K562 (cell line): ENCODE results near the gene CD40. TPM values are rescaled to one million over a fixed set of nuclear protein-coding genes. Genes with fewer than 3 reads are reported as not detected.

Experiments used
- ADNP ChIP-seq: fragments of 200-800 bp; sonication (Bioruptor generic); IDR thresholded peaks from 2 replicates; pipeline ENCODE4 v1.6.1; 2016; ENCODE audit warnings: missing genetic modification characterization, missing compliant biosample characterization
- EP400 ChIP-seq: fragments of 450-650 bp; IDR thresholded peaks from 2 replicates; pipeline ENCODE4 v1.6.1; 2017; ENCODE audit warnings: antibody characterized with exemption, mild to moderate bottlenecking, moderate library complexity
- FOXJ3 ChIP-seq: sonication (generic); formaldehyde crosslinking; IDR thresholded peaks from 2 replicates; pipeline ENCODE4 v1.4.0; 2020; ENCODE audit warnings: mild to moderate bottlenecking, missing genetic modification reagents
- GABPB2 ChIP-seq: fragments of 250-450 bp; sonication (Bioruptor Pico); conservative IDR thresholded peaks from 2 replicates; pipeline ENCODE4 v1.5.1; 2021; ENCODE audit warnings: mild to moderate bottlenecking
- HDAC2 ChIP-seq: fragments of 450-650 bp; IDR thresholded peaks from 2 replicates; pipeline ENCODE4 v1.6.1; 2016; ENCODE audit warnings: mild to moderate bottlenecking
- HMGN3 ChIP-seq: IDR thresholded peaks from 2 replicates; pipeline ENCODE4 v1.6.1; 2011; ENCODE audit warnings: borderline replicate concordance, low read depth, mild to moderate bottlenecking, mixed read lengths, low read length; ENCODE audit not compliant: insufficient read length; ENCODE audit errors: extremely low read depth
- KDM1A ChIP-seq, 2 experiments: fragments of 450-650 bp; IDR thresholded peaks; 2 replicates each; pipeline ENCODE4 v1.6.1; 2016; ENCODE audit warnings: mild to moderate bottlenecking in 2 of 2
- MCM2 ChIP-seq: fragments of 450-650 bp; IDR thresholded peaks from 2 replicates; pipeline ENCODE4 v1.6.1; 2017; ENCODE audit warnings: low read depth, mild to moderate bottlenecking
- SMAD1 ChIP-seq: fragments of 150-350 bp; IDR thresholded peaks from 2 replicates; pipeline ENCODE4 v1.6.1; 2014; ENCODE audit warnings: low read length, low read depth; ENCODE audit not compliant: partially characterized antibody
- SREBF2 ChIP-seq: sonication (generic); formaldehyde crosslinking; IDR thresholded peaks from 2 replicates; pipeline ENCODE4 v1.4.0; 2020; ENCODE audit warnings: mild to moderate bottlenecking, missing genetic modification reagents
- TAF9B ChIP-seq: fragments of 450-650 bp; IDR thresholded peaks from 2 replicates; pipeline ENCODE4 v1.6.1; 2018; ENCODE audit warnings: mild to moderate bottlenecking; ENCODE audit not compliant: partially characterized antibody
- ZBTB17 ChIP-seq: fragments of 450-650 bp; formaldehyde crosslinking; IDR thresholded peaks from 2 replicates; pipeline ENCODE4 v1.4.0; 2020; ENCODE audit warnings: mild to moderate bottlenecking
- ZBTB8A ChIP-seq: fragments of 450-650 bp; IDR thresholded peaks from 2 replicates; pipeline ENCODE4 v1.6.1; 2018; ENCODE audit warnings: mild to moderate bottlenecking, moderate library complexity; ENCODE audit not compliant: partially characterized antibody
- ZC3H4 ChIP-seq: sonication (generic); formaldehyde crosslinking; IDR thresholded peaks from 2 replicates; pipeline ENCODE4 v1.9.0; 2021; ENCODE audit warnings: missing genetic modification reagents, borderline replicate concordance
- ZNF140 ChIP-seq: fragments of 250-450 bp; sonication (Bioruptor Pico); IDR thresholded peaks from 2 replicates; pipeline ENCODE4 v1.8.0; 2021; ENCODE audit warnings: moderate library complexity, mild to moderate bottlenecking, inconsistent platforms
- ZNF311 ChIP-seq: fragments of 250-450 bp; sonication (Bioruptor Pico); IDR thresholded peaks from 2 replicates; pipeline ENCODE4 v1.4.0; 2020; ENCODE audit warnings: mild to moderate bottlenecking, moderate library complexity
- polyA plus RNA-seq, 8 experiments: library from polyadenylated mRNA; depleted of rRNA in 4 of 8; stranded (reverse) in 5 of 8; unstranded in 3 of 8; fragments of >200 nt; fragmentation: Nextera tagmentation in 2 of 8; fragmentation: Illumina TruSeq in 1 of 8; extraction: Ambion mirVana in 2 of 8; extraction: Trizol in 1 of 8; gene quantifications; 2 replicates each; pipeline versions ENCODE4 v1.2.1 to v1.2.3, GENCODE V29; 2011 to 2014; ENCODE audit warnings: inconsistent platforms in 1 of 8, missing spikeins in 1 of 8
- total RNA-seq, 7 experiments: library from RNA; depleted of rRNA in 6 of 7; stranded (reverse); fragments of >200 nt in 6 of 7; fragmentation: Illumina TruSeq in 2 of 7; extraction: Trizol in 2 of 7; gene quantifications; 2 replicates each; pipeline versions ENCODE4 v1.2.1 to v1.2.3, GENCODE V29; 2011 to 2021; ENCODE audit warnings: low replicate concordance in 1 of 7
- TF ChIP-seq, protein P1 (sequence below): fragments of 450-650 bp; IDR thresholded peaks from 2 replicates; pipeline ENCODE4 v1.7.1; 2018; ENCODE audit warnings: mild to moderate bottlenecking, low read depth; ENCODE audit not compliant: partially characterized antibody
- TF ChIP-seq, protein P2 (sequence below): sonication (generic); formaldehyde crosslinking; IDR thresholded peaks from 2 replicates; pipeline ENCODE4 v1.8.0; 2022; ENCODE audit warnings: mild to moderate bottlenecking, missing genetic modification reagents
- TF ChIP-seq, protein P3 (sequence below): fragments of 450-650 bp; IDR thresholded peaks from 2 replicates; pipeline ENCODE4 v1.6.1; 2018; ENCODE audit not compliant: partially characterized antibody

CD40 gene
- total and polyA plus RNA-seq, 9 of the 15 experiments (the other 6 are each of a cell fraction or from before 2014, with no cell fraction given): 0.76 to 3.7 (median 1.6) TPM

DNA sequence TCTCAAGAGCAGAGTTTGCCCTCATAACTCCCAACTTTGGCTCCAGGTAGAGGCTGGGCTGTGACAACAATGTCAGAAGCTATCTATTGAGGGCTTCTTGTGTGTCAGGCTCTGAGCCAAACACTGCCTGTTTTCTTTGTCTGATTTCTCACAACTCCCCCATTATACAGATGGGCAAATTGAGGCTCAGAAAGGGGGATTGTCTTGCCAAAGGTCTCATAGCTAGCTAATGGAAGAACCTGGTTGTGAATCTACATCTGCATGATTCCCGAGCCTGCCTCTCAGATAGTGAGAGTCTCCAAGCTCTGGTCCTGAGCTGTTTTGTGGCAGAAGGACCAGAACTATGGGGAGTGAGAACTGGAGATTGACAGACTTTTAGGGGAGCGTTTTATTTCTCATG is 1.4 kb downstream of the CD40 start (continued):
- TF ChIP-seq KDM1A (IDR thresholded peaks at IDR 0.05) (peak; percentile 9 to 38; a peak in 2 of 4 replicates), GABPB2 (CRISPR knock-in tag) (no peak), HDAC2 (peak; percentile 16; the same call in 1 of the 2 replicates), HMGN3 (no peak), SMAD1 (no peak), MCM2 (no peak), FOXJ3 (CRISPR knock-in tag) (no peak), SREBF2 (no peak), ZNF140 (CRISPR knock-in tag) (no peak), ADNP (tag) (peak; percentile 38; the same call in 1 of the 2 replicates), TAF9B (no peak), ZBTB17 (CRISPR knock-in tag) (no peak), ZNF311 (no peak), ZC3H4 (CRISPR knock-in tag) (no peak), ZBTB8A (no peak), EP400 (no peak)
- TF ChIP-seq, protein P1, sequence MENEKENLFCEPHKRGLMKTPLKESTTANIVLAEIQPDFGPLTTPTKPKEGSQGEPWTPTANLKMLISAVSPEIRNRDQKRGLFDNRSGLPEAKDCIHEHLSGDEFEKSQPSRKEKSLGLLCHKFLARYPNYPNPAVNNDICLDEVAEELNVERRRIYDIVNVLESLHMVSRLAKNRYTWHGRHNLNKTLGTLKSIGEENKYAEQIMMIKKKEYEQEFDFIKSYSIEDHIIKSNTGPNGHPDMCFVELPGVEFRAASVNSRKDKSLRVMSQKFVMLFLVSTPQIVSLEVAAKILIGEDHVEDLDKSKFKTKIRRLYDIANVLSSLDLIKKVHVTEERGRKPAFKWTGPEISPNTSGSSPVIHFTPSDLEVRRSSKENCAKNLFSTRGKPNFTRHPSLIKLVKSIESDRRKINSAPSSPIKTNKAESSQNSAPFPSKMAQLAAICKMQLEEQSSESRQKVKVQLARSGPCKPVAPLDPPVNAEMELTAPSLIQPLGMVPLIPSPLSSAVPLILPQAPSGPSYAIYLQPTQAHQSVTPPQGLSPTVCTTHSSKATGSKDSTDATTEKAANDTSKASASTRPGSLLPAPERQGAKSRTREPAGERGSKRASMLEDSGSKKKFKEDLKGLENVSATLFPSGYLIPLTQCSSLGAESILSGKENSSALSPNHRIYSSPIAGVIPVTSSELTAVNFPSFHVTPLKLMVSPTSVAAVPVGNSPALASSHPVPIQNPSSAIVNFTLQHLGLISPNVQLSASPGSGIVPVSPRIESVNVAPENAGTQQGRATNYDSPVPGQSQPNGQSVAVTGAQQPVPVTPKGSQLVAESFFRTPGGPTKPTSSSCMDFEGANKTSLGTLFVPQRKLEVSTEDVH: no peak
- TF ChIP-seq, protein P2, sequence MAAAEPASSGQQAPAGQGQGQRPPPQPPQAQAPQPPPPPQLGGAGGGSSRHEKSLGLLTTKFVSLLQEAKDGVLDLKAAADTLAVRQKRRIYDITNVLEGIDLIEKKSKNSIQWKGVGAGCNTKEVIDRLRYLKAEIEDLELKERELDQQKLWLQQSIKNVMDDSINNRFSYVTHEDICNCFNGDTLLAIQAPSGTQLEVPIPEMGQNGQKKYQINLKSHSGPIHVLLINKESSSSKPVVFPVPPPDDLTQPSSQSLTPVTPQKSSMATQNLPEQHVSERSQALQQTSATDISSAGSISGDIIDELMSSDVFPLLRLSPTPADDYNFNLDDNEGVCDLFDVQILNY: no peak
- TF ChIP-seq, protein P3, sequence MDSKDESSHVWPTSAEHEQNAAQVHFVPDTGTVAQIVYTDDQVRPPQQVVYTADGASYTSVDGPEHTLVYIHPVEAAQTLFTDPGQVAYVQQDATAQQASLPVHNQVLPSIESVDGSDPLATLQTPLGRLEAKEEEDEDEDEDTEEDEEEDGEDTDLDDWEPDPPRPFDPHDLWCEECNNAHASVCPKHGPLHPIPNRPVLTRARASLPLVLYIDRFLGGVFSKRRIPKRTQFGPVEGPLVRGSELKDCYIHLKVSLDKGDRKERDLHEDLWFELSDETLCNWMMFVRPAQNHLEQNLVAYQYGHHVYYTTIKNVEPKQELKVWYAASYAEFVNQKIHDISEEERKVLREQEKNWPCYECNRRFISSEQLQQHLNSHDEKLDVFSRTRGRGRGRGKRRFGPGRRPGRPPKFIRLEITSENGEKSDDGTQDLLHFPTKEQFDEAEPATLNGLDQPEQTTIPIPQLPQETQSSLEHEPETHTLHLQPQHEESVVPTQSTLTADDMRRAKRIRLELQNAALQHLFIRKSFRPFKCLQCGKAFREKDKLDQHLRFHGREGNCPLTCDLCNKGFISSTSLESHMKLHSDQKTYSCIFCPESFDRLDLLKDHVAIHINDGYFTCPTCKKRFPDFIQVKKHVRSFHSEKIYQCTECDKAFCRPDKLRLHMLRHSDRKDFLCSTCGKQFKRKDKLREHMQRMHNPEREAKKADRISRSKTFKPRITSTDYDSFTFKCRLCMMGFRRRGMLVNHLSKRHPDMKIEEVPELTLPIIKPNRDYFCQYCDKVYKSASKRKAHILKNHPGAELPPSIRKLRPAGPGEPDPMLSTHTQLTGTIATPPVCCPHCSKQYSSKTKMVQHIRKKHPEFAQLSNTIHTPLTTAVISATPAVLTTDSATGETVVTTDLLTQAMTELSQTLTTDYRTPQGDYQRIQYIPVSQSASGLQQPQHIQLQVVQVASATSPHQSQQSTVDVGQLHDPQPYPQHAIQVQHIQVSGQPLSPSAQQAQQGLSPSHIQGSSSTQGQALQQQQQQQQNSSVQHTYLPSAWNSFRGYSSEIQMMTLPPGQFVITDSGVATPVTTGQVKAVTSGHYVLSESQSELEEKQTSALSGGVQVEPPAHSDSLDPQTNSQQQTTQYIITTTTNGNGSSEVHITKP: no peak
